HG03196 (cell line): Measurements from ENCODE around the gene F7.

Experiments used
- ATAC-seq: cut with Tn5 transposase; IDR thresholded peaks from one replicate; pipeline ENCODE4 v1.9.1; 2021; ENCODE audit not compliant: unreplicated experiment

F7 gene

DNA sequence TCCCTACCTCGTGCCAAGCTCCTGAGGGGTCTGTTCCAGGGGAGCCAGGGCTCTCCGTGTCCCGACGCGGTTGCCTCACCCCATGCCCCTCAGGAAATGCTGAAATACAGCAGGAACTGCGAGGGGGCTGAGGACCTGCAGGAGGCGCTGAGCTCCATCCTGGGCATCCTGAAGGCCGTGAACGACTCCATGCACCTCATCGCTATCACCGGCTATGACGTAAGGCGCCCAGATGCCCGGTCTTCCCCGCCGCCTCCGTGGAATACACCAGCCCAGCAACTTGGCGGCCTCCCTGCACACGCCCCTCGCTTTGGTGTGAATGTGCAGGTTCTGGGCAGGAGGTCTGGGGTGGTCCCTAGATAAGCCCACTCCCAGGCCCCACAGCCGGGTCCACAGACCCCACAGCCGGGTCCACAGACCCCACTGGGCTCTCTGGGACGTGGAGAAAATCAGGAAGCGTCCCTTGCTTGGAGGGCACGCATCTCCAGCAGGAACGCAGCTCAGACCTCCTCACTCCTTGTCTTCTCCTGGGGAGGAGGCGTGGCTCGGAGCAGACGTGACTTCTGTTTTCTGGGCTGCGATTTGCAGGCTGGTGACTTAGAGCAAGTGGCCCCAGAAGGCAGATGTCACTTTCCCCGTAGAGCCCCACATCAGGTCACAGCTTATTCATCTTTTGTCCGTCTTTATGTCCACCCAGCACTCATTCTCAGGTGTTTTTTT, 19.4 kb upstream of the F7 start:
- no peak for ATAC-seq

DNA sequence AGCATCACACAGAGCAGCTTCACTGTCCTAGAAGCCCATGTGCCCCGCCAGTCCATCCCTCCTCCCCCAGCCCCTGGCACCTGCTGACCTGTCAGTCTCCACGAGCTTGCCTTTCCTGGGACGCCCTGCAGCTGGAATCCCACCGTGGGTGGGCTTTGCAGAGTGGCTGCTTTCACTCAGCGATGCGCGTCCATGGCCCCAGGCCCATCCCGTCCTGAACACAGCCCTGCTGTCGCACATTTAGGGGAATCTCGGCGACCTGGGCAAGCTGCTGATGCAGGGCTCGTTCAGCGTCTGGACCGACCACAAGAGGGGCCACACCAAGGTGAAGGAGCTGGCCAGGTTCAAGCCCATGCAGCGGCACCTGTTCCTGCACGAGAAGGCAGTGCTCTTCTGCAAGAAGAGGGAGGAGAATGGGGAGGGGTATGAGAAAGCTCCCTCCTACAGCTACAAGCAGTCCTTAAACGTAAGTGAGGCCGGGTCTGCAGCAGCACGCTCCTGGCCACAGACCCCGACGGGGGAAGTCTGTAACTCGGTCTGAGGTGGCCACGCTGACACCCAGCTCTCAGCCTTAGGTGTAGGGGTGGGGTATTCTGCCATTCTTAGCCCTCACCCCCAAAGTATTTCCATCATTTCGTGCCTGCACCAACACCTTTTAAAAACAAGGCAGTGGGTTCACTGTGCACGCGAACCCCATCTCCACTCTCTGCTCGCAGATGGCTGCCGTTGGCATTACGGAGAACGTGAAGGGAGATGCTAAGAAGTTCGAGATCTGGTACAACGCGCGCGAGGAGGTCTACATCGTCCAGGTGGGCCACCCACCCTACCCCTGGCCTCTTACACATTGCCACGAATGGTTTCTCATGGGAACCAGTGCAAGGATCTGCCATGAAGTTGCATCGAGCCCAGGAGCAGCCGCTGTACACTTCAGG, 18.3 kb upstream of the F7 start:
- ATAC-seq: no peak

- ATAC-seq: no peak
Observed at GRCh38 chr13:113087923-113088690, 17.5 kb upstream of the F7 start.

GRCh38 chr13:113088691-113089020, 16.9 kb upstream of the F7 start:
- no peak for ATAC-seq

- no peak for ATAC-seq
Observed at GRCh38 chr13:113089693-113090414, 15.7 kb upstream of the F7 start.

DNA sequence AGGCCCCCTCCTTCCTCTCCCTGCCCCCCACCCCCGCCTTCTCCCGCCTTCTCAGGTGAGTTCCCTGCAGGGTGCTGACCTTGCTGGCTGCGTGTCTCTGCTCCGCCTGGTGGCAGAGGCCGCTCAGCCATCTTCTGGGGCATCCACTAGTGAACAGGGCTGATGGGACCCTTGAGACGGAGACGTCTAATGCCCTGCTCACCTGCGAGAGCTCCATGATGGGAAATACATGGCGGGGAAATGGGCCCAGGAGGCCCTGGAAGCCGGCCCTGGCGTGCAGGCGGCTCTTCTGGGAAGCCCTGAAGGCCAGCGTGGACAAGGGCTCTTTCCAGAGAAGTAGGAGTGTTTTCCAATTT, 15.2 kb upstream of the F7 start:
- ATAC-seq: no peak

GRCh38 chr13:113090806-113091205, 14.8 kb upstream of the F7 start:
- ATAC-seq: no peak

DNA sequence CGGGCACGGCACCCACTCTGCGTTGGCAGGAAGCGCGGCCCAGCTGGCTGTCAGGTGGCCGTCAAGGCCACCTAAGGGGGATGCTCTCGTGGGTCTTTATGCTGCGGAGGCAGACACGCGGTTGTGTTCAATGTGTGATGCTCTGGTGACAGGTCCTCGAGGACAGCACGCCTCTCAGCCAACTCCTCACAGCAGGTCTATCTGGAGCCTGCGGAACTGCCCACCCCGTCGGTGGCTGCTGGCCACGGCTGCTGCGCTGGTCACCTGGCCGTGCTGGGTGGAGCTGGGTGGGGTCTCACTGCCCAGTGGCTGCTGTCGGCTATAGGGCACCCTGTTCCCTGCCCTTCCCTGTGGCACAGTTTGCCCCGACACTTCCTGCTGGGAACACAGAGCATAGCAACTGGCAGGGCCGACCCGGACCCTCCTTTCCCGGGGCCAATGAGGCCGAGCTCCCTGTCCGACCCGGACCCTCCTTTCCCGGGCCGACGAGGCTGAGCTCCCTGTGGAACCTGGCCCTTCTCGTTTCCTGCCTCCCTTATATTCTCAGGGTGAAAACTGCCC, 14.3 kb upstream of the F7 start:
- no peak for ATAC-seq

GRCh38 chr13:113091891-113092775, 13.5 kb upstream of the F7 start:
- ATAC-seq: no peak

DNA sequence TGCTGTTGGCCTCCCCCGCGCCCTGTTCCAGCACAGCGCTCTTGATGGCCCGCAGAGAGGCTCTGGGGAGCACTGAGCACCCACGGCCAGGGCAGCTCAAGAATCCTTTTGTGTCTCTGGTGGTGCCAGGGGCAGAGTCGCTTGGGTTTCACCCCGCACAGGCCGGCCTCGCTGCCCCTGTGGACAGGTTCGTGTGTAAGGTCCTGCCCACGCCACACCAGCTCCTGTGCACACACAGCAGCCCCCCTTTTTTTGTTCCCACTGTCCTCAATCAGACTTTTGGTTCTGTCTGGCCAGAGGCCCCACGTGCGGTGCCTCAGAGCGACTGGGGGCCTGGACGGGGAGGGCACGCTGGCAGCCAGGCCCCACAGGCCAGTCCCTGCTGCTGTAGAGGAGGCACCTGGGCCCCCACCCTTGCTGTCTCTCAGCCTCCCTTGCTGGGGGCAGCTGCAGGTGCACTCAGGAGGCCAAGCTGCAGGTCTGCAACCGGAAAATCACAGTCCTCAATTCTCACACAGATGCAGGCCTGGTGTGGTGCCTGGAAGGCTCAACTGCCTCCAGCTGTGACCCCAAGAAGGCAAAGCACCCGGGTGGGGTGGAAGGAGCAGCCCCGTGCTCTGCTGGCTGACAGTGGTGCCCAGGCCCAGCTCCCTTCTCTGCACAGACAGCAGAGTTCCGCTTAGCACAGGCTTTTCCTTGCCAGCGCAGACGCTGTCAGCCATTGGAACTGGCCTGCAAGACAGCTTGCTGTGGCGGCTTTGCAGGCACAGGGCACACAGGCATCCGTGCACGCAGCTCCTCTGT, 12.6 kb upstream of the F7 start:
- ATAC-seq: no peak

DNA sequence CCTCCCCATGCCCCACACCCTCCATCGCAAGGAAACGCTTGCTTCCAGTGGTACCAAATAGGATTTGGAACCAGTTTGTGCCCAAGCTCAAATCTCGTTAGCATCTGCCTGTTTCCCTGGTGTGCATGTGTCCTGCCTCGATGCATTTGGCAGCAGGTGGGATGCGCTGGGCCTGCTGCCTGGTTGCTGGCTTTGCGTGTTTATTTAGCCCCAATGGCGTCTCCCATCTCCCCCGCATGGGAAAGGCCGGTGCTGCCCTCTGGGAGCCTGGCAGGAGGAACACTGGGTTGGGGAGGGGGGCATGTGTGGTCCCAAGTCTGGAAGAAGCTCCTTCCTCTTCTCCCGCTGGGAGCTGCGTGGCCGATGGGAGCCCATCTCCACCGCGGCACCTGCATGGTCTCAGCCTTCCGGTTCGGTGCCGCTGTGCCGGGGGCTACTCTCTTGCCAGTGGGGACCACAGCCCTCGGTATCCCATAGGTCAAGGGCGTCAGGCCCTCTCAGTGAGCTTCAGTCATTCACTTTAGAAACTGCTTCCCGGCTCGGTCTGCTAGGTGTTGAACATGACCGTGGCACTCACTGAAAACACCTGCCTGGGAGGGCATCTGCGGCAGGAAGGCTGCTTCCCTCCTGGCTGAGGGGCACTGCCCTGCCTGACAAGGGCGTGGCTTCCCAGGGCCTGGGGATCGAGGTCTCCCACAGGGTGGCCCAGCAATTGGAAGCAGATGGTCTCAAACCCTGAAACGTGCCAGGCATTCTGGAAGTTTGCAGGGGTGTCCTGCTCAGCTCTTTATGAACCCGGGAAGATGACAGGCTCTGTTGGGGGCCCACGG, 11.8 kb upstream of the F7 start:
- ATAC-seq: no peak

- no peak for ATAC-seq
Observed at GRCh38 chr13:113094410-113094800, 11.2 kb upstream of the F7 start.

- no peak for ATAC-seq
Observed at GRCh38 chr13:113095146-113096051, 10.2 kb upstream of the F7 start.

DNA sequence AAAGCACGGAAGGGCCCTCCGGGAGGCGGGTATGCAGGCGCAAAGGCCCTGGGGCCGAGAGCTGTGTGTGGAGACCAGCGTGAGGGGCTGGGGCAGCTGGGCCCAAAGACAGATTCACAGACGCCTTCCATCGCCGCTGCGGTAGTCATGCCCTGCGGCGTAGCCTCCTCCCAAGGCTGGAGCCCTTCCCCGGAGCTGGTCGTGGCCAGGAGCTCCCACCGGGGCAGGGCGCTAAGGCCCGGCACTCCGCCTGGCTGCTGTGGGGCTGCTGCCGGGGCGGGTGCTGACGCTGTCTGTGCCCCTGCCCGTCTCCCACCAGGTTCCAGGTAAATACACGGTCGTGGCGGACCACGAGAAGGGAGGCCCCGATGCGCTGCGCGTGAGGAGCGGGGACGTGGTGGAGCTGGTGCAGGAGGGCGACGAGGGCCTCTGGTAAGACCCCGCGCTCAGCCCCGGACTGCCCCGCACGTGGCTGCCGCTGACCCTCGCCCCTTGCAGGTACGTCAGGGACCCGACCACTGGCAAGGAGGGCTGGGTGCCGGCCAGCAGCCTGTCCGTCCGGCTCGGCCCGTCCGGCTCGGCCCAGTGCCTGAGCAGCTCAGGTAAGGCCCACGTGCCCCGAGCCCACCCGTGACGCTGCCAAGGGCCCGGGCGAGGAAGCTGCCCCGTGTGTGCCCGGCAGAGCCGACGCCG, 9.4 kb upstream of the F7 start:
- no peak for ATAC-seq

GRCh38 chr13:113096745-113097305, 8.8 kb upstream of the F7 start:
- no peak for ATAC-seq

GRCh38 chr13:113097651-113098050, 7.9 kb upstream of the F7 start:
- no peak for ATAC-seq
